HCT116 (cell line): ENCODE results near the gene GPX3.

ENCODE experiments used
- EGR1 ChIP-seq: IDR thresholded peaks from 2 replicates; pipeline ENCODE4 v1.6.1; 2012; ENCODE audit warnings: low read depth
- EZH2 ChIP-seq: fragments of 200-600 bp; sonication (generic); IDR thresholded peaks from 2 replicates; pipeline ENCODE4 v1.6.1; 2017; ENCODE audit warnings: antibody characterized with exemption, mixed run types
- YY1 ChIP-seq: IDR thresholded peaks from 2 replicates; pipeline ENCODE4 v1.6.1; 2011; ENCODE audit warnings: low read length, low read depth, moderate library complexity, mild to moderate bottlenecking; ENCODE audit not compliant: insufficient replicate concordance; ENCODE audit errors: extremely low read depth
- TF ChIP-seq, protein P1 (sequence below): IDR thresholded peaks from 2 replicates; pipeline ENCODE4 v1.6.1; 2012
- TF ChIP-seq, protein P2 (sequence below), 3 experiments: fragments of 200-600 bp in 1 of 3; sonication (generic) in 1 of 3; IDR thresholded peaks in 2 of 3; conservative IDR thresholded peaks in 1 of 3; 2 replicates each; pipeline ENCODE4 v1.5.1; 2012 to 2017; ENCODE audit warnings: low read depth in 2 of 3, low read length in 2 of 3, antibody characterized with exemption in 1 of 3, borderline replicate concordance in 1 of 3, control low read depth in 1 of 3, mild to moderate bottlenecking in 1 of 3, mixed read lengths in 1 of 3, mixed run types in 1 of 3, moderate library complexity in 1 of 3; ENCODE audit not compliant: insufficient read depth in 1 of 3

DNA sequence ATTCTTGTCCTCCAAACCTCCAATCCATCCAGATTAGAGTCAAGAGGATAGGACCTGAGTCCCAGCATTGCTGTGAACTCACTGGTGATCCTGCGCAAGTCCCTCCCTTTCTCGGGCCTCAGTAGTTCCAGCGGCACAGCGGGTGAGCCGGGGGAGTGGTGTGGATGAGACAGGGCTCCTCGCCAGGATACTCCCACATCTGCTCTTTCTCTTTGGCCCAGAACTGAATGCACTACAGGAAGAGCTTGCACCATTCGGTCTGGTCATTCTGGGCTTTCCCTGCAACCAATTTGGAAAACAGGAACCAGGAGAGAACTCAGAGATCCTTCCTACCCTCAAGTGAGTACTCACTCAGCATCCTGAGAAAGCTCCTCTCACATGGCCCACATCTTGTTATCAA is 6.3 kb downstream of the GPX3 start:
- TF ChIP-seq, protein P1, sequence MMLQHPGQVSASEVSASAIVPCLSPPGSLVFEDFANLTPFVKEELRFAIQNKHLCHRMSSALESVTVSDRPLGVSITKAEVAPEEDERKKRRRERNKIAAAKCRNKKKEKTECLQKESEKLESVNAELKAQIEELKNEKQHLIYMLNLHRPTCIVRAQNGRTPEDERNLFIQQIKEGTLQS: no peak
- TF ChIP-seq EGR1 (no peak), EZH2 (no peak), YY1 (no peak)
- TF ChIP-seq, protein P2, sequence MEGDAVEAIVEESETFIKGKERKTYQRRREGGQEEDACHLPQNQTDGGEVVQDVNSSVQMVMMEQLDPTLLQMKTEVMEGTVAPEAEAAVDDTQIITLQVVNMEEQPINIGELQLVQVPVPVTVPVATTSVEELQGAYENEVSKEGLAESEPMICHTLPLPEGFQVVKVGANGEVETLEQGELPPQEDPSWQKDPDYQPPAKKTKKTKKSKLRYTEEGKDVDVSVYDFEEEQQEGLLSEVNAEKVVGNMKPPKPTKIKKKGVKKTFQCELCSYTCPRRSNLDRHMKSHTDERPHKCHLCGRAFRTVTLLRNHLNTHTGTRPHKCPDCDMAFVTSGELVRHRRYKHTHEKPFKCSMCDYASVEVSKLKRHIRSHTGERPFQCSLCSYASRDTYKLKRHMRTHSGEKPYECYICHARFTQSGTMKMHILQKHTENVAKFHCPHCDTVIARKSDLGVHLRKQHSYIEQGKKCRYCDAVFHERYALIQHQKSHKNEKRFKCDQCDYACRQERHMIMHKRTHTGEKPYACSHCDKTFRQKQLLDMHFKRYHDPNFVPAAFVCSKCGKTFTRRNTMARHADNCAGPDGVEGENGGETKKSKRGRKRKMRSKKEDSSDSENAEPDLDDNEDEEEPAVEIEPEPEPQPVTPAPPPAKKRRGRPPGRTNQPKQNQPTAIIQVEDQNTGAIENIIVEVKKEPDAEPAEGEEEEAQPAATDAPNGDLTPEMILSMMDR (IDR thresholded peaks at IDR 0.05 in 2 of 3, conservative IDR thresholded peaks at IDR 0.05 in 1 of 3; ENCODE audit: borderline replicate concordance in 1 of 3, insufficient read depth in 1 of 3, low read depth in 2 of 3, low read length in 2 of 3): no peak
